GM18858 (cell line): ENCODE measurements around the gene NELL1.

ENCODE experiments used
- ATAC-seq: cut with Tn5 transposase; IDR thresholded peaks from one replicate; pipeline ENCODE4 v1.9.1; 2021; ENCODE audit not compliant: unreplicated experiment

The NELL1 gene

GRCh38 chr11:20668131-20668809 is 1.1 kb upstream of the NELL1 start:
- no peak for ATAC-seq

GRCh38 chr11:20669820-20670684 is 666 bp downstream of the NELL1 start:
- no peak for ATAC-seq

- ATAC-seq: no peak
Observed at GRCh38 chr11:20670932-20671403, 1.6 kb downstream of the NELL1 start.

GRCh38 chr11:20671856-20672546 is 2.6 kb downstream of the NELL1 start:
- no peak for ATAC-seq

- ATAC-seq: no peak
Observed at GRCh38 chr11:20672575-20672974, 3.2 kb downstream of the NELL1 start.

- ATAC-seq: no peak
Observed at GRCh38 chr11:20676658-20677057, 7.3 kb downstream of the NELL1 start.

GRCh38 chr11:20688761-20689160 is 19.4 kb downstream of the NELL1 start:
- ATAC-seq: no peak

GRCh38 chr11:20707876-20708275 is 38.5 kb downstream of the NELL1 start:
- ATAC-seq: no peak

GRCh38 chr11:20712912-20713311 is 43.5 kb downstream of the NELL1 start:
- ATAC-seq: no peak

GRCh38 chr11:20715464-20715863 is 46.1 kb downstream of the NELL1 start:
- ATAC-seq: no peak

- no peak for ATAC-seq
Observed at GRCh38 chr11:20715931-20716330, 46.5 kb downstream of the NELL1 start.

- no peak for ATAC-seq
Observed at GRCh38 chr11:20719821-20720220, 50.4 kb downstream of the NELL1 start.

GRCh38 chr11:20723366-20723765 is 54.0 kb downstream of the NELL1 start:
- no peak for ATAC-seq

- no peak for ATAC-seq
Observed at GRCh38 chr11:20729597-20730105, 60.3 kb downstream of the NELL1 start.

- no peak for ATAC-seq
Observed at GRCh38 chr11:20731676-20732215, 62.4 kb downstream of the NELL1 start.

- ATAC-seq: no peak
Observed at GRCh38 chr11:20739107-20739506, 69.7 kb downstream of the NELL1 start.

- no peak for ATAC-seq
Observed at GRCh38 chr11:20739577-20739976, 70.2 kb downstream of the NELL1 start.

- ATAC-seq: no peak
Observed at GRCh38 chr11:20754933-20755332, 85.5 kb downstream of the NELL1 start.

GRCh38 chr11:20759541-20759940 is 90.2 kb downstream of the NELL1 start:
- ATAC-seq: no peak

- no peak for ATAC-seq
Observed at GRCh38 chr11:20760811-20761210, 91.4 kb downstream of the NELL1 start.
